NCI-H128 (cell line): ENCODE measurements around the gene MCM10.
"Not testable (repeated sequence)": the region's sequence is repeated elsewhere in the genome, so short reads cannot be mapped to it uniquely, and the experiment has no call there.

Experiments
- DNase-seq: peaks from one replicate; lab custom pipeline; 2025; ENCODE audit not compliant: unreplicated experiment; lab: John Stamatoyannopoulos, UW

Gene MCM10

DNA sequence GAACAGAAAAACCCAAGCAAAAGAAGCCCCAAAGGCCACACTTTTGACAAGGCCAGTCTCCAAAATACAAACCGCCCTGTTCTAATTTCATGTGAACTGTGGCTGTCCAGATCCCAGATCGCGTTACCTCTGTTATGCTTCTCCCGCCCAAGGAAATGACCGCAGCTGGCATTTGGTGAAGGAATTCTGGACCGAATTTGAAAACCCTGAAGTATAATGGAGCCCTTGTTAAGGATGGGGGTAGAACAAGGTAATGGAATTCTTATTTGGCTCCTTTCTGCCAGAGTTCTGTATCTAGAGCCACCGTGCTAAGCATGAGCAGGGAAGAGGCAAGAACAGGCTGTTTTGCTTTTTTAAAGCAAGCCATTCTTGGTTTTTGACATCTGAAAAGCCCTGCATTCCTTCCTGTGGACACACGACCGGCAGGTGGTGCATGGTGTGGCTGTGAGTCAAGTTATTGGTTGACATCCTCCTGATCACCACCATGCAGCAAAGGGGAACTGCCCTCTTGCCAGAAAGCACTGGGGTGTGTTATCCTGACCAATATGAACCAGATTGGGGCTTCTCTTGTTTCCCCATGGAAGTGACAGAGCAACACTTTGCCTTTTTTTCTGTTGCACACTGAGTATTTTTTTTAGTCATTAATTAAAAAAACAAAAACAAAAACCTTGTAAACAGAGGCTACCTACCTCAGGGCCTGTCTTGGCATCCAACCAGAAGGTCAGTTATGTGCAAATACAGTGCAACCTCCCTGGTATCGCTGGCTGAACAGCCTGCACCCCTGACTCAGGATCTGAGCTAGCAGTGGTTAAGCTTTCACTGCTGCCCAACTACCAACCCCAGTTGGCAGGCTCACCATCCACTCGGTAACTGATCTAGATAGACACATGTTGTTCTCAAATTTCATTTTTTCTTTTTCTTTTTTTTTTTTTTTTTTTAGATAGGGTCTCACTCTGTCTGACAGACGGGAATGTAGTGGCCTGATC lies 58.6 kb downstream of the MCM10 start:
- DNase-seq: no peak

DNA sequence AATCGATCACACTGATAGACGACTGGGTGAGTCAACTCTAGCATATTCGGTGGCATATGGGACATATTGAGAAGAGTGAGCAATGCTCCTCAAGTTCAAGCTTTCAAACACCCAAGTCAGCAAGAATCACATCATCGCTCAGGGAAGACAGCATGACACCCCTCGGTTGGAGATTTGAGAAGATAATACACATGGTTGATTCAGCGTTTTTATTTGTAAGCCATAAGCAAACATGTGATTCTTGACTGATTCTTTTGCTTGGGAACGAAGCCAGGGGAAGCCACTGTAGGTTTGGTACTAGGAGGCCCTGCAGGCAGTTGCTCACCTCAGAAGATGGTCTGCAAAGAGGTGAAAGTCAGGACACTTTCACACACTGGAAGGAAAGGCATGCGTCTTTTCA lies 60.2 kb downstream of the MCM10 start:
- no peak for DNase-seq

DNA sequence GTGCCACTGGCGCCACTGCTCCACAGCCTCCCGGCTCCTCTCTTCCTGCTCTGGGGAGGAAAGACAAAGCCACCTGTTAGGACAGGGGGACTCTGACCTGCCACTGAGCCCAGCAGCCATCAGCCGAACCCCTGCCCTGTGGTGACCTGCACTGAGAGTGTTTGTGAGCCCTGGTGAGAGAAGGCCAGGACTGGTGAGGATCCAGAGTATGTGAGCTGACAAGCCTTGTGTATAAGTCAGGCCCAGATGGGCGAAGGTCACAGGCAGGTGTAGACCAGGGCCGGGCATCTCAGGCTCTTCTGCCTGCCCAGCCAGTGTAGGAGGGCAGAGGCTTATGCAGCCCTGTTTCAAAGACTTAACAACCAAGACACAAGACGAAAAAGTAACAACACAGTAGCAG lies 60.8 kb downstream of the MCM10 start:
- DNase-seq: no peak

DNA sequence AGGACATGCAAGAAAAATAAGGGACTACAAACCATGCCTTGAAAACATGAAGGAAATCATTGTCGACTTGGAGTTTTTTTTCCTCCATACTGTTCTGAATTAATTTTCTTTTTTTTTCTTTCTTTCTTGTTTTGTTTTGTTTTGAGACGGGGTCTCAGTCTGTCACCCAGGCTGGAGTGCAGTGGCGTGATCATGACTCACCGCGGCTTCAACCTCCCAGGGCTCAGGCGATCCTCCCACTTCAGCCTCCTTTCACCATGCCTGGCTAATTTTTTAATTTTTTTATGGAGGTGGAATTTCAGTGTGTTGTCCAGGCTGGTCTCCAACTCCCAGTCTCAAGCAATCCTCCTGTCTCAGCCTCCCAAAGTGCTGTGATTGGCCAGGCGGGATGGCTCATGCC lies 61.2 kb downstream of the MCM10 start:
- DNase-seq: no peak

DNA sequence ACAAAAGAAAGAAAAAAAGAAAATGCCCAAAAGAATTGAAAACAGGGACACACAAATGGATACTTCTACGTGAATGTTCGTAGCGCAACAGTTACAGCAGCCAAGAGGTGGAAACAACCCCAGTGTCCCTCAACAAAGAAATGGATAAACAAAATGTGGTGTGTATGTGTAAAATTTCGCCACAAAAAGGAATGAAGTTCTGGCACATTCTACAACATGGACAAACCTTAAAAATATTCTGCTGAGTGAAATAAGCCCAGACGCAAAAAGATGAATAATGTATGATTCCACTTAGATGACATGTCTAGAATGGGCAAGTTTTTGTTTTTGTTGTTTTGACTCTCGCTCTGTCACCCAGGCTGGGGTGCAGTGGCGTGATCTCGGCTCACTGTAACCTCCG lies 61.9 kb downstream of the MCM10 start:
- no peak for DNase-seq

DNA sequence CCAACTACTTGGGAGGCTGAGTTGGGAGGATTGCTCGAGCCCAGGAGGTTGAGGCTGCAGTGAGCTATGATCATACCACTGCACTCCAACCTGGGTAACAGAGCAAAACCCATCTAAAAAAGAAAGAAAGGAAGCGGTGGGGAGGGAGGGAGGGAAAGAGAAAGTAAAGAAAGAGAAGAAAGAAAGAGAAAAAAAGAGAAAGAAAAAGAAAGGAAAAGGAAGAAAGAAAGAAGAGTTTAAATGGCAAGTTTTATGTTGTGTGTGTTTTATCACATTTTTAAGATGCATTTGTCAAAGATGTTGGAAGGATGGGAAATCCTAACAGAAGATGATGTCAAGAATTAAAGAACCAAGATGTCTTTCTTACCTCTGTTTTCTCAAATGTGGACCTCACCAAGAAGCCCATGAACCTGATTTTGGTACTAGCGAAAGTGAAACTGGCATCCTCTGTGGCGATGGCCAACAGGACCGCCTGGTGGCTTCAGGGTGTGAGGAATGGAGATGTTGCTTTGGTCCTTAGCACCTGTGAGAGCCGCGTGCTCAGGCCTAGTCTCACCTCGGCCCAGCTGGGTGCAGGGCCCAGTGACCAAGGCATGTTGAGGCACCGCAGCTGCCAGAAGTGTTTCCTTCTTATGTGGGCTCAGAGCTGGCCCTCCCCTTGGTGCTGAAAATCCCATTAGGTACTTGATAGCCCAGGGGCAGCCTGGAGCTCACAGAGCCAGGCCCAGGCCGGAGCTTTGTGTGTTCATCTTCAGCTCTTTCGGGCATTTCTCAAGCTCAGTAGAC lies 63.0 kb downstream of the MCM10 start:
- DNase-seq: no peak

DNA sequence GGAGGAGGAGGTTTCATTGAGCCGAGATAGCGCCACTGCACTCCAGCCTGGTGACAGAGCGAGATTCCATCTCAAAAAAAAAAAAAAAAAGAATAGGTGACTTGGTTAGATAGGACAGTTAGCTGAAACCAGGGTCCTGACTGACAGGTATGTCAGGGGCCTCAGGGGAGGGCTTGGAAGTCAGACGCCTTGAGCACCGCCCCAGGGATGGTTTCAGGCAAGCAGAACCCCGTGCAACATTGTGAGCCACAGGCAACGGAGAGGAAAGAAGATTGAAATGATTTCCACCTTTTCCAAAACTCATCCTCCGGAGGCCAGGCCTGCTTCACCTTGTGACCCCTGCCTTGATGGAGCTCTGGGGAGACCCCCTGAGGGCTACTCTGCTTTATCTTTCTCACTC lies 64.2 kb downstream of the MCM10 start:
- no peak for DNase-seq

DNA sequence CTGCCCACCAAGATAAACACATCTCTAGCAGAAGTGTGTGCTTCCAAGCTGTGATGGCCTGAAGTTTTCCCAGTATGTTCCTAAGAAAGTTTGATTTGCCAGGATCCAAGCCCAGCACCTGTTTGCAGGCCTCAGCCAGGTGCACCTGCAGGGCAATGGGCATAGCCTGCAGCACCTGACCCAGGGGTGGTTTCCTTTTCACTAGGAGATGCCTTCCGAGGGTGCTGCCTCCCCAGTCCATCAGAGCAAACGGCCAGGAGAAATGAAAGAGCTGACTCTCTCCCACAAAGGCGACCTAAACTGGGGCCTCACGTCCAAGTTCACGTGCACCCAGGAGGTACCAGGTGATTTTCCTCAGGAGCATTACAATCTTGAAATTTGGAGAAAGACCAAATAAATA lies 65.7 kb downstream of the MCM10 start:
- no peak for DNase-seq

DNA sequence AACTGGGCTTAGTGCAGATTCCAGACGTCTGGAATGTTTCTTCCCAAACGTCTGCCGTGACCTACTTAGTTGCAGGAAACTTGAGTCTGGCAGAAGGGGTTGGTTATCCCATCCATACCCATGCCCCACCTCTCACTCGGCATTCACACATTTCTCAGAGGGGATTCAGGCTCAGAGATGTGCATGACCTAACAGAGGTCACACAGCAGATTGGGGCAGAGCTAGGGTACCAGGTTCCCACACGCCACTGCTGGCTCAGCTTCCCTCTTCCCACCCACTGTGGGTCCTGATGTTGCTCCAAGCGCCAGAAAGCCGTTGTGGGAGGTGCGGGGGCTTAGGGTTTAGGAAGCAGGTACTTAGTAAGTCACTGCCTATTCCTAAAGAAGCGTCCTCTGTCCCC lies 69.8 kb downstream of the MCM10 start:
- DNase-seq: no peak

DNA sequence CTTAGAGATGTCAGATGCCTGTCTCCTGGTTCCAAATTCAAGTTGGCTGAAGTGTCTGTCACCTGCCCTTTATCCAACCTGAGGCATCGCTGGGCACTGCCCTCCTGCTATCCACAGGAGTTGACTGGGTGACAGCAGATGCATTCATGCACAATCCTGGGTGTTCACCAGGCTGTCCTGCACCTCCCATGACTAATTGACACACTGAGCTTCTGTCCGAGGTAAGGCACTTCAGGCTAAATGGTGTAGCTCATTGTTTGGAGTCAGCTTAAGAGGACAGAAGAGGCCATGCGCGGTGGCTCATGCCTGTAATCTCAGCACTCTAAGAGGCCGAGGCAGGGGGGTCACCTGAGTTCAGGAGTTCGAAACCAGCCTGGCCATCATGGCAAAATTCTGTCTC lies 70.5 kb downstream of the MCM10 start:
- DNase-seq: no peak

DNA sequence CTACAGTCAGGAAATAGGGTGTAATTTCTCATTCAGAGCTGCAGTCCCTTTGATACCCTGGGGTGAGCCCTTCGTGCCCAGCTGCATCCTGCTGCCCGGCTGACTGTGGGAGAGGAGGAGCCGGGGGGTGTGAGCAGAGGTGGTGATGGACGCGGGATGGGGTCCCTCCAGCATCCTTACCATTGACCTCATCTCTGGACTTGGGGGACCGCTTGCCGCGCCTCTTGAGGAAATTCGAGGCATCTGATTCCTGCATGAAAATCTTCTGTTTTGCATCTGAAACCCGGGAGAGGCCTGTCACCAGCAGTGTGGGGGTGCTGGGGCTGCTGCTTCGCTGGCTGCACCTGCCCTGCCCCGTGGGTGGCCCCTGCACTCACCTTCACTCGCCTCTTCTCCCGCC lies 72.0 kb downstream of the MCM10 start:
- no peak for DNase-seq

DNA sequence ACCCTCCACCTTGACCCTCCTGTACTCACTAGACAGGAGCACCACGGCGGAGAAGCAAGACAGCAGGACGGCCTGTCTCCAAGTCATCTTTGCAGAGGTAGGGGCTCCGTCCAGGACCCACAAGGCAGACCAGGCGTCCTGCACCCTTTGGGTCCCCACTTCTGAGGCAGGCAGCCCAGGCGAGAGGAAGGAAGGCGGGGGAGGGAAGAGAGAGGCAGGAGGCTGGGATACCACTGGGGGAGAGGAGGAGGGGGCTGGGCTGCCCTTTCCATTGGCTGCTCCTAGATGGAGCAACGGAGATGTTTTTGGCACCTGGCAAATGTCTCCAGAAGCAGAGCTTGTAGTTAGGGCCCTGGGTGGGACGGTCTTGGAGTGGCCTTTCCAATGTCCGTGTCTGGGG lies 72.8 kb downstream of the MCM10 start, which contains the start of gene UCMA:
UCMA (minus strand) TSS at position 203 of the 400 bp plus-strand sequence; CDS start at position 87, 116 bp downstream.
- no peak for DNase-seq

DNA sequence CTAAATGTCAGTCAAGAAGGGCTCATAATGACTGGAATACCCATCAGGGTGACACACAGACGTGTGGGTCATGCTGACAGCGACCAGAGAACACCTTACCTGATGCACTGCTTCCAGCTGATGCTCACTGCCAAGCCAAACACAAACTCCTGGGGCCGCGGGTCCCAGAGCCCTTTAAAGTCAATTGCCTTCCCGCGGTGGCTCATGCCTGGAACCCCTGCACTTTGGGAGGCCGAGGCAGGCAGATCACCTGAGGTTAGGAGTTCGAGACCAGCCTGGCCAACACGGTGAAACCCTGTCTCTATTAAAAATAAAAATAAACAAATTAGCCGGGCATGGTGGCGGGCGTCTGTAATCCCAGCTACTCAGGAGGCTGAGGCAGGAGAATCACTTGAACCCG lies 73.4 kb downstream of the MCM10 start:
- DNase-seq: not testable (repeated sequence)

DNA sequence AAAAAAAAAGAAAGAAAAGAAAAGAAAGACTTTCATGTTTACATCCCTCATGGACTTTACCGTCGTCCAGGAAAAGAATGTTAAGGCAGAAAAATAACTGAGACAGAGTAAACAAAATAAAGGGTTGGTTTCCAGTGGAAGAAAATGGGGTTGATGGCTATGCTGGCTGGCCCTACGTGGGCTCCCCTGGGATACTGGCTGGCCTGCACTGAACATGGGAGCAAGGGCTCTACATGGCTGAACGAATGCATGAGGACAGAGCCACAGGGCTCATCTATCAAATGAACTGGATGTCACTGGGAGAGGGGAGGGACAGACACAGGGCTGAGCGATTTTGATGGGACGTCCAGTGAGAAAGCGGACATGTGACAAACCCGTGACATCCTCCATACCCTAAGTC lies 75.3 kb downstream of the MCM10 start:
- DNase-seq: no peak

DNA sequence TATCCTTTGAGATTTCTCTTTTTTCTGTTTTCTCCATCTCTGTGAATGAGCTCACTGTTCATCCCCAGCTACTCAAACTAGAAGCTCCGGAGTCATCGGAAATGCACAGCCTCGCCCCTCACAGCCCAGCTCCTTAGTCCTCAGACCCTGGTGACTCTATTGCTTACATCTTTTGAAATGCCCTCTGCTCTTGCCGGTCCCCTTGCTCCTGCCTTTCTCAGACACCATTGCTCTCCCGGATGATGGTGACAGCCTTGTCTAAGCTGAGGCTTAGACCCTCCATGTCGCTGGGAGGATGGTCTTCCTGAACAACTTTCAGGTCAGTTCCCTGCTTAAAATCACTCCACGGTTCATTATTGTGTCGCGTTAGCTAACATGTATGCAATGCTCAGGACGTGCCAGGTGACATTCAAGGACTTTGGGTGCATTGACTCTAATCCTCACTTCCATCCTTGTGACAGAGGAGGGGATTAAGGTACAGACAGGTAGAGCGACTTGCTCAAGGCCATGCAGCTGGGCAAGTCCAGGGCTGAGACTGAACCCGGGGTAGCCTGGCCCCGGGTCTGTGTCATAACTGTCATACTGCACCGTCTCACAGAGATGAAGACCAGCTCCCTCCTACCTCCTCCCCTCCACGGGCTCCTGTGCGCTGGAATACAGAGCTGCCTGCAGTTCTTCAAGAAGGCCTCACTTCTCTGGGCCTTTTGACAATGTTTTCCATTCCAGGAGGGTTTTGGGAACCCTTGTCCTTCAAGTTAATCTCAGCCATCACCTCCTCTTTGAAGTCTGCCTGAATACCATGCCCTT lies 77.1 kb downstream of the MCM10 start:
- no peak for DNase-seq

DNA sequence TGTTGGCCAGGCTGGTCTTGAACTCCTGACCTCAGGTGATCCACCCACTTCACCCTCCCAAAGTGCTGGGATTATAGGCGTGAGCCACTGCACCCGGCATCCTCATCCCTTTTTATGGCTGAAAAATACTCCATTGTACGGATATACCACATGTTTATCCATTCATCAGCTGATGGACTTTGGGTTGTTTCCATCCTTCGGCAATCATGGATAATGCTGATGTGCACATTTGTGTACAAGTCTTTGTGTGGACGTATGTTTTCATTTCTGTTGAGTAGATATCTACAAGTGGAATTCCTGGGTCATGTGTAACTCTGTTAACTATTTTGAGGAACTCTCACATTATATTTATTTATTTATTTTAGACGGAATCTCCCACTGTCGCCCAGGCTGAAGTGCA lies 78.6 kb downstream of the MCM10 start:
- DNase-seq: no peak

DNA sequence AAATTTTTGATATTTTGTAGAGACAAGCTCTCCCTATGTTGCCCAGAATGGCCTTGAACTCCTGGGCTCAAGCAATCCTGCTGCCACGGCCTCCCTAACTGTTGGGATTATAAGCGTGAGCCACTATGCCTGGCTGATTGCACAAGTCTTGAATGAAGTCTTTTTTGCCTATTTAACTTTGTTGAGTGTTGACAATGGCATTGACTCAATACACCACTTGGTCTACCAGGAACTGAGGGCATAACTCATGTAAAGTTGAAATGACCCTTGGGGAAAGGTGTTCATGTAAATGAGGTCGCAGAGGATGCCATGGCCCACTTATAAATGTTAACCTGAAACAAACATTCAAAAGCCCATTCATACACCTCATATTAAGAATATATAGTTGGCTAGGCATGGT lies 80.3 kb downstream of the MCM10 start:
- DNase-seq: no peak

DNA sequence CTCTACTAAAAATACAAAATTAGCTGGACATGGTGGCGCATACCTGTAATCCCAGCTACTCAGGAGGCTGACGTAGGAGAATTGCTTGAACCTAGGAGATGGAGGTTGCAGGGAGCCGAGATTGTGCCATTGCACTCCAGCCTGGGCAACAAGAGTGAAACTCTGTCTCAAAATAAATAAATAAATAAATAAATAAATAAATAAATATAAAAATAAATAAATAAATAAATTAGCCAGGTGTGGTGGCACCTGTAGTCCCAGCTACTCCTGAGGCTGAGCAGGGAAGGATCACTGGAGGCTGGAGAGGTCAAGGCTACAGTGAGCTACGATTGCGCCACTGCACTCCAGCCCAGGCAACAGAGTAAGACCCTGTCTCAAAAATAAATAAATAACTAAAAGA lies 80.9 kb downstream of the MCM10 start:
- not testable (repeated sequence) for DNase-seq

DNA sequence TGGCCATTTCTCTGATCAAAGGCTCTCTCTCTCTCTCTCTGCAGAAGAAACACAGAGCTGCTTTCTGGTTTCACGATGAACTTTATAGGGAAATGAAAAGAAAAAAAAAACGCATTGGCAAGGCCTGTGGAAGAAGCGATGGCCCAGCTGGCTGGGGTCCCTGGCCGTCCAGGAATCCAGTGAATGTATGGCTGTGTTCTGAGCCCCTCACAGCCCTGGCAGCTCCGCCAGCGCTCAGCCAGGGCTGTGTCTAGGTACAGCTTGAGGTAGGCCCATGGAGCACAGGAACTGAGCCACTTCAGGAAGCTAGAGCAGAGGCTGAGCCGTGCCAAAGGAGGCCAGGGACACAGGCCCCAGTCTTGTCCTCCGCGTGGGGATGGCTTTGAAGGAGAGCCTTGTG lies 85.9 kb downstream of the MCM10 start:
- no peak for DNase-seq

DNA sequence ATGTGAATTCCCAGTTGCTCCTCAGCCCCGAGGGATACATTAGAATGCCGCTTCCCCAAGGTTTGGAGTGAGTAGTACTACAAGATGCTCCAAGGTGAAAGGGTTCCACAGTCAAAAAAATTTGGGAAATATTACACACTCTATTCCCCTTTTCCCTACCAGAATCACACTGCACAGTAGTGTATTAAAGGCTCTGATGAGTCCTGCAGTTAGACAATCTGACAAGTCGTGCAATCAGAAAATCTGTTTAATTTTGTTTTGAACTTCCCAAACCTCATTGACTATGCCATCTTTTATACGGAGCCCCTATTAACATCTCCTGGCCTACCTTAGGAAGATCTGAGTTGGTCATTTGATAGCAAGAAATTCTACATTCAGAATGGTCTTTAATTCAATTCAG lies 86.4 kb downstream of the MCM10 start:
- DNase-seq: no peak

DNA sequence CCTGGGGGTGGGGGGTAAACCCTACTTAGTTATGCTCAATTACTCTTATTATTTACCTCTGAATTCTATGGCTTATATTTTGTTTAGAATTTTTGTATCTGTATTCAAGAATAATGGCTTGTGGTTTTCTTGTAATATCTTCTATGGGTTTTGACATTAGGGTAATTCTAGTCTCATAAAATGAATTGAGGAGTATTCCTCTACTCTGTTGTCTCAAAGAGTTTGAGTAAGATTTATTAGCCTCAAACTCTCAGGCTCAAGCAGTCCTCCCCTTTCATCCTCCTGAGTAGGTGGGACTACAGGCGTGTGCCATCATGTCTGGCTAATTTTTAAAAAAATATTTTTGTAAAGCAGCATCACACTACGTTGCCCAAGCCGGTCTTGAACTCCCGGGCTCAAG lies 92.4 kb downstream of the MCM10 start:
- no peak for DNase-seq
